ENCODE measurements around the gene ZDHHC13.
A peak's percentile ranks its signal among the peaks of the same experiment; 100 is the strongest.

- TF ChIP-seq POLR2AphosphoS5 (IDR thresholded peaks at IDR 0.05; ENCODE audit: low read depth, low read length) (no peak), POLR2A (IDR thresholded peaks at IDR 0.05; ENCODE audit: borderline replicate concordance, extremely low read depth, insufficient read depth, insufficient read length) (no peak), ZNF274 (IDR thresholded peaks at IDR 0.05; ENCODE audit: low read depth, low read length) (no peak), CTCF (IDR thresholded peaks at IDR 0.05 in 2 of 3, conservative IDR thresholded peaks at IDR 0.05 in 1 of 3; ENCODE audit: borderline replicate concordance in 1 of 3, insufficient read depth in 1 of 3, low read depth in 2 of 3, low read length in 2 of 3) (no peak), ZFX (IDR thresholded peaks at IDR 0.05) (no peak), EZH2phosphoT487 (IDR thresholded peaks at IDR 0.05; ENCODE audit: borderline replicate concordance) (no peak), ZBTB33 (IDR thresholded peaks at IDR 0.05; ENCODE audit: extremely low read depth, insufficient replicate concordance, low read length) (no peak), SIN3A (IDR thresholded peaks at IDR 0.05; ENCODE audit: low read depth) (no peak), CBX3 (IDR thresholded peaks at IDR 0.05; ENCODE audit: low read depth) (no peak), EZH2 (IDR thresholded peaks at IDR 0.05) (no peak), CEBPB (IDR thresholded peaks at IDR 0.05; ENCODE audit: low read depth) (0 out of 2 replicates have a peak, but pooled peaks have one; percentile 25), MAX (IDR thresholded peaks at IDR 0.05) (no peak), YY1 (IDR thresholded peaks at IDR 0.05; ENCODE audit: extremely low read depth, insufficient replicate concordance, low read depth, low read length) (no peak), EGR1 (IDR thresholded peaks at IDR 0.05; ENCODE audit: low read depth) (no peak)
Observed at GRCh38 chr11:19093976-19094375, 23.0 kb upstream of the ZDHHC13 start.

Data from HCT116 (cell line).